Progenitor cell of endocrine pancreas (in vitro differentiated cells): ENCODE results near the gene MCM6. TPM values are rescaled to one million over a fixed set of nuclear protein-coding genes. Genes with fewer than 3 reads are reported as not detected.

Source experiments
- DNase-seq: peaks from one replicate; pipeline ENCODE4 v3.0.0; 2021; ENCODE audit warnings: low spot score; ENCODE audit not compliant: unreplicated experiment
- H3K27ac Mint-ChIP-seq: 2 replicates; pipeline ENCODE4 v1.8.0; 2021; ENCODE audit warnings: mild to moderate bottlenecking, moderate library complexity, mixed read lengths
- H3K27me3 Mint-ChIP-seq: 2 replicates; pipeline ENCODE4 v1.8.0; 2021; ENCODE audit warnings: mixed read lengths
- H3K36me3 Mint-ChIP-seq: 2 replicates; pipeline ENCODE4 v1.8.0; 2022; ENCODE audit warnings: mixed read lengths; ENCODE audit not compliant: insufficient read depth
- H3K4me1 Mint-ChIP-seq: 2 replicates; pipeline ENCODE4 v1.8.0; 2021; ENCODE audit warnings: low read depth, mixed read lengths
- H3K4me3 Mint-ChIP-seq: 2 replicates; pipeline ENCODE4 v1.8.0; 2021; ENCODE audit warnings: low read depth, mild to moderate bottlenecking, moderate library complexity, mixed read lengths
- H3K9me3 Mint-ChIP-seq: 2 replicates; pipeline ENCODE4 v1.8.0; 2021; ENCODE audit warnings: low read depth, mixed read lengths
- CTCF ChIP-seq: fragments of 200-600 bp; sonication (generic); IDR thresholded peaks from one replicate; pipeline ENCODE4 v1.5.0; 2021; ENCODE audit warnings: antibody characterized with exemption, mild to moderate bottlenecking; ENCODE audit not compliant: unreplicated experiment
- total RNA-seq: library from RNA; stranded (reverse); gene quantifications from 2 replicates; pipeline ENCODE4 v1.2.1, GENCODE V29; 2021

MCM6 gene
- total RNA-seq, 1 donor from 2014 or later: 51.9 TPM

- Mint-ChIP-seq H3K4me3 (no peak overlapping the region), H3K9me3 (no peaks in the 10 kb centered on the region)
These were observed 35.6 kb downstream of the MCM6 start for GRCh38 chr2:135840601-135841000.

DNA sequence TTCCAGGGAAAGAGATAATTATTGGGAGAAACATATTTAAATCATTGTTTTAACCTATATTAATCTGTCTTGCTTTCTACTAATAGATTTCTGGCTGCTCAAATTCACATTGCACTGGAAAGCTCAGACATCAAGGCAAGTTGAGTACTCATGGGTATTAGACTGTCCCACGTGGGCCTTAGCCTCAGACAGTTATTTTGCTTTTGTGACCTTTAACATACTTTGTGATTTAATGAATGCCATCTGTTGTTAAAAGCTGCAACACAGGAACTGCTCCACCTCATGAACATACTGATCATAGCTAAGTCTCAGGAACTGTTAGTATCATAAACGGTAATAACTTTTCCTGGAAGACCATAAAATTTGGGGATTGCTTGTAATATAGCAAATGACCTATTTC lies 36.5 kb downstream of the MCM6 start:
- H3K36me3 Mint-ChIP-seq: peaks cover 29% of the 10 kb centered on the region
- no peaks in the 10 kb centered on the region for H3K27me3 Mint-ChIP-seq
- H3K4me3 Mint-ChIP-seq: no peak overlapping the region
- no peak for DNase-seq
- no peak overlapping the region for H3K27ac Mint-ChIP-seq
- no peaks in the 10 kb centered on the region for H3K4me1 Mint-ChIP-seq
- H3K9me3 Mint-ChIP-seq: no peaks in the 10 kb centered on the region
- TF ChIP-seq CTCF: no peak

More at GRCh38 chr2:135840601-135841000, 35.6 kb downstream of the MCM6 start:
- no peak for DNase-seq
- no peak for TF ChIP-seq CTCF
- H3K36me3 Mint-ChIP-seq: peaks cover 31% of the 10 kb centered on the region
- H3K27me3 Mint-ChIP-seq: no peaks in the 10 kb centered on the region
- no peaks in the 10 kb centered on the region for H3K4me1 Mint-ChIP-seq
- H3K27ac Mint-ChIP-seq: no peak overlapping the region

DNA sequence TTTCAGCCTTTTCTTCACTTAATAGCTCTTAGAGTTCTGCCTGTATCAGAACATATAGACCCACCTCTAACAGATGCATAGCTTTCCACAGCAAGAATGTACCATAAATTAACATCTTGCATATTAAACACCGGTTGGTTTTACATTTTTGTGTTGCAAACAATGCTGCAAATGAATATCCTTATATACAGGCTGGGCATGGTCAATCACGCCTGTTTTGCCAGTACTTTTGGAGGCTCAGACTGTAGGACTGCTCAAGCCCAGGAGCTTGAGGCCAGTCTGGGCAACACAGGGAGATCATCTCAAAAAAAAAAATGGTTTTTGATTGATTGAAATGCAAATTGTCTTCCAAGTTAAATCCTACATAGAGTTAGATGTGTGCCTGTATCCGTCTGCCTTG lies 37.7 kb downstream of the MCM6 start:
- Mint-ChIP-seq H3K36me3 (peaks cover 17% of the 10 kb centered on the region), H3K4me1 (no peaks in the 10 kb centered on the region), H3K27ac (no peak overlapping the region)

GRCh38 chr2:135836596-135837270 lies 39.5 kb downstream of the MCM6 start, which contains the start of gene LCT:
Gene LCT (minus strand): TSS chr2:135837184. CDS start chr2:135837169, 15 bp downstream.
- no peaks in the 10 kb centered on the region for H3K9me3 Mint-ChIP-seq
- H3K36me3 Mint-ChIP-seq: peaks cover 10% of the 10 kb centered on the region
- no peaks in the 10 kb centered on the region for H3K4me1 Mint-ChIP-seq
- H3K4me3 Mint-ChIP-seq: no peak within 1 kb of the TSS
- TF ChIP-seq CTCF: no peak
- H3K27ac Mint-ChIP-seq: no peak within 1 kb of the TSS
- no peaks in the 10 kb centered on the region for H3K27me3 Mint-ChIP-seq
- no peak for DNase-seq

More for the DNA sequence above, 37.7 kb downstream of the MCM6 start:
- TF ChIP-seq CTCF: no peak
- H3K9me3 Mint-ChIP-seq: no peaks in the 10 kb centered on the region
- H3K4me3 Mint-ChIP-seq: no peak overlapping the region
- no peak for DNase-seq
- H3K27me3 Mint-ChIP-seq: no peaks in the 10 kb centered on the region

DNA sequence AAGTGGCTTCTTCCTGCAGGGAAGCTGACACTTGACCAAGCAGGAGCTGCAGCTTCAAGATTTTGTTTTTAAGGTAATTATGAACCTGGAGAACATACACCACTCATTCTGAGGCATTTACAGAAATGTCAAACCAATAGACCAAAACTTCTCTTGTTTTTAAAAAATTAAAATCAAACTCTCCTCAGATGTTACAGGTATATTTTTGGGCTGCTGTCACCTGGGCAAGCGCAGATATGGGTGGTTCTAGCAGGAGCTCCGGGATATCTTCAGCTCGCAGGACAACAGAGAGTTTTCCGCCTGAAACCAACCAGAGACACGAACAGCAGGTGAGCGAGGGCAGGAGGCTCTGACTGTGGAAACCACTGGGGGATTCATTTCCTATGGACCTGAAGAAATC lies 43.4 kb downstream of the MCM6 start:
- Mint-ChIP-seq H3K27me3 (peaks cover 9% of the 10 kb centered on the region), H3K36me3 (peaks cover 3% of the 10 kb centered on the region), H3K4me3 (no peak overlapping the region), H3K4me1 (peaks cover 6% of the 10 kb centered on the region), H3K9me3 (no peaks in the 10 kb centered on the region), H3K27ac (no peak overlapping the region)
- no peak for DNase-seq
- no peak for TF ChIP-seq CTCF
